GM21529 (cell line): Measurements from ENCODE around the gene ZKSCAN5.
A peak's percentile ranks its signal among the peaks of the same experiment; 100 is the strongest.
"Not testable (repeated sequence)": the region's sequence is repeated elsewhere in the genome, so short reads cannot be mapped to it uniquely, and the experiment has no call there.

ENCODE experiments used
- ATAC-seq: cut with Tn5 transposase; IDR thresholded peaks from one replicate; pipeline ENCODE4 v1.9.1; 2021; ENCODE audit not compliant: unreplicated experiment

The ZKSCAN5 gene

DNA sequence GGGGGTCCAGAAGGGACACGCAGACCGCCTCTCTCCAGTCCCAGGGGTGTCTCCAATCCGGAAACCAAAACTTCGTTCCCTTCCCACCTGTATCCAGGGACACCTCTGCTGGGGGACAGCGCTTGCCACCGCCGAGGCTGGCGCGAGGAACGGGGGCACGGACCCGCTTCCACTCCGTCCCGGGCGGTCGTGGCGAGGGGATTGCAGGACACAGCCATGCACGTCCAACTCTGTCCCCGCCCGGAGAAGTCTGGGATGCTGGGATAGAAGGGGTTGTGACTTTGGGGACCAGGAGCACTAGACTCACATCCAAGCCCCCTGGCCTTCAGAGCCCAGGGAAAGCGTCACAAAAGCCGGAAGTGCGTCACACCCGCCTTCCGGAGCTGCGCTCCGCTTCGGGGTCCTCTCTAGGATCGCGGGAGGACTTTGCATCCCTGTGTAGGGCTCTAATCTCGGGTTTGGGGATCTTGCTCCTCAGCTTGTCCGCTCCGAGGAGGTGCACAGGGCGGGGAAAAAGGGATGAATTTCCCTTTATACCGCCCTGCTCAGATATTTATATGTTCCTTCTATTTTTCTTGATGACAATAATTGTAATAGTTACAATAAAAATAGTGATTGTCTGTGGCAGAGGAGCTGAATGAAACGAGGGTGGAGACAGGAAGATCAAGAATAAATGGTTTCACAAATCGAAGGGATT is 47.5 kb downstream of the ZKSCAN5 start, which contains the start of gene FAM200A:
TSS of gene FAM200A (minus strand) at position 348 of the 697 bp plus-strand sequence. CDS start 3,707 bp downstream, outside the sequence.
- peak; percentile 95 for ATAC-seq

DNA sequence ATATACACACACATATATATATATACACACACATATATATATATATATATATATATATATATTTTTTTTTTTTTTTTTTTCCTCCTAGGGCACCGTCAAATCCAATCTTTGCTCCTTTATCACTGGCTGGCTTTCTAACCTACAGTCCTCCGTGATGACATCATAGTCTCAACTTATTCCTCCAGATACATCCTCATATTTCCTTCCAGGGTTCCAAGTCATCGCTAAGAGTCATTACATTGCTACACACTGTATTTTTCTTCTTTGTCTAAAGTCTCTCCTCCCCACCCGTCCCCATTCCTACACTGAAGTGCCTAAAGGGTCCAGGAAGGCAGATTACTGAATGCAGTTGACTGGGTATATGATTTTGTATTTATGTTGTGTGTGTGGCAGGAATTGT is 48.6 kb downstream of the ZKSCAN5 start:
- ATAC-seq, result no peak

DNA sequence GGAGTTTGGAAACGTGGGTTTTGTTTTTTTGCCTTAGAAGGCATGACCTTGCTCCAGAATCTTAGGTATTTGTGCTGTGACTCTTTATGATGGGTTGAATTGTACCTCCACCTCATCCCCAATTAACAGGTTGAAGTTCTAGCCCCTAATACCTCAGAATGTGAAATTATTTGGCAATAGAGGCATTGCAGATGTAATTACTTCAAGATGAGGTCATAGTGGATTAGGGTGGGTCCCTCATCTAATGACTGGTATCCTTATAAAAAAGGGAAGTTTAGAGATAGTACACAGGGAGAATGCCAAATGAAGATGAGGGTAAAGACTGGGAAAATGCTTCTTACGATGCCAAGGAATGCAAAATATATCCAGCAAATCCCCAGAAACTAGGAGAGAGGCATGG is 50.5 kb downstream of the ZKSCAN5 start:
- no peak for ATAC-seq

DNA sequence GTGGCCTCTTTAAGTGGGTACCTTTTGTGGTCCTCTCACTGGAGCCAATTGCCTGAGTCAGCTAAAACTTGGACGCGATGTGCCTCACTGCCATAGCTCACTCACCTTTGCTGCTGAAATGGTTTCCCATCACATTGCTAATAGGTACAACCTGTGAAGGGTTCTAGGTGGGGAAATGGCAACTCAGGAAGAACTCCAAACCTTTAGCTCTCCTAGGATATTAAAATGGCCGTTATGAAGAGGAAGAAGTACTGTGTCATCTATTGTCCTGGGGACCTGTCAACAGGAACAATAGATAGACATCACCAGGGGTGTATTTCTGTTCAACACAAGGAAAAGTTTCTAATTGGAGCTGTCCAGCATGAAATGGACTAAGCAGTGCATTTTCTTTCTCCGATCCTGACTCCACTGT is 52.7 kb downstream of the ZKSCAN5 start:
- ATAC-seq, result no peak

DNA sequence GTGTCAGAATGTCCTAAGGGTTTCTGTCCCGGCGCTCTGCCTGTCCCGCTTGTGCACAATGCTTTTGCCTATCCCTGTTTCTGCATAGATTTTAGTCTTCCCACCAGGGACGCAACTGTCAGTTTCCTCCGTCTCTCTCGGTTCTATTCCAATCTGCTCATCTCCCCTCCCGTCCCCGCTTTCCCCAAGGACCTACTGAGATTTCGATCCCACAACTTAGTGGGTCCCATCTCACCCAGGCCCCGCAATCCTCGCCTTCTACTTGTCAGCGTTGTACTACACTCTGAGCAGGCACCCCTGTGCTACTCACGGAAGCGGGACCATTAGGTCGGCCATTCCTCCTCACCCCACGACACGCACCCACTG is 53.5 kb downstream of the ZKSCAN5 start:
- ATAC-seq, result peak; percentile 50

- ATAC-seq, result peak; percentile 78
Observed at GRCh38 chr7:99558306-99559174, 54.1 kb downstream of the ZKSCAN5 start, which contains the start of gene ZNF655. Gene ZNF655 (plus strand): TSS chr7:99558642. CDS start chr7:99560560, 1,918 bp downstream.

DNA sequence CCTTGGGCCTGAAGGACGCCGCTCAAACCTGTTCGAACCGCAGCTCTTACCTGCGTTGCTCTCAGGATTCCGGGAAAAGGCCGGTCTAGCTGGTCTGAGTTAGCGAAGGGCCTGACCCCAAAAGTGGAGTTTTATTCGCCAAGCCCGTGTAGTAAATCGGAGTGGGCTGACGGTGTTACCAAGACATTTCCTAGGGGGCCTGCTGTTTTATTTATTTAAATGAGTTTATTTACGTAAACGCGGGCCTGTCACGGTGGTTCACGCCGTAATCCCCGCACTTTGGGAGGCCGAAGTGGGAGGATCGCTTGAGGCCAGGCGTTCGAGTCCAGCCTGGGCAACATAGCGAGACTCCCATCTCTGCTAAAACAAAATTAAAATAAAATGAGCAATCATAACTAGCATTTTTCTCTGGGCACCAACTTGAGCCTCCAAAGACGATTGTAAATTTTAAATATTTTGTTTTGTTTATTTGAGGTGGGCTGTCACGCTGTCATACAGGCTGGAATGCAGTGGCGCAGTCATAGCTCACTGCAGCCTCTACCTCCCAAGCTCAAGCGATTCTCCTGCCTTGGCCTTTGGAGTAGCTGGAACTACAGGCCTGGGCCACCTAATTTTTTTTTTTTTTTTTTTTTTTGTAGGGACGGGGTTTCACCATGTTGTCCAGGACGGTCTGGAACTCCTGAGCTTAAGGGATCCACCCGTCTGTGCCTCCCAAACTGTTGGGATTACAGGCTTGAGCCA is 54.9 kb downstream of the ZKSCAN5 start:
- ATAC-seq, result no peak

DNA sequence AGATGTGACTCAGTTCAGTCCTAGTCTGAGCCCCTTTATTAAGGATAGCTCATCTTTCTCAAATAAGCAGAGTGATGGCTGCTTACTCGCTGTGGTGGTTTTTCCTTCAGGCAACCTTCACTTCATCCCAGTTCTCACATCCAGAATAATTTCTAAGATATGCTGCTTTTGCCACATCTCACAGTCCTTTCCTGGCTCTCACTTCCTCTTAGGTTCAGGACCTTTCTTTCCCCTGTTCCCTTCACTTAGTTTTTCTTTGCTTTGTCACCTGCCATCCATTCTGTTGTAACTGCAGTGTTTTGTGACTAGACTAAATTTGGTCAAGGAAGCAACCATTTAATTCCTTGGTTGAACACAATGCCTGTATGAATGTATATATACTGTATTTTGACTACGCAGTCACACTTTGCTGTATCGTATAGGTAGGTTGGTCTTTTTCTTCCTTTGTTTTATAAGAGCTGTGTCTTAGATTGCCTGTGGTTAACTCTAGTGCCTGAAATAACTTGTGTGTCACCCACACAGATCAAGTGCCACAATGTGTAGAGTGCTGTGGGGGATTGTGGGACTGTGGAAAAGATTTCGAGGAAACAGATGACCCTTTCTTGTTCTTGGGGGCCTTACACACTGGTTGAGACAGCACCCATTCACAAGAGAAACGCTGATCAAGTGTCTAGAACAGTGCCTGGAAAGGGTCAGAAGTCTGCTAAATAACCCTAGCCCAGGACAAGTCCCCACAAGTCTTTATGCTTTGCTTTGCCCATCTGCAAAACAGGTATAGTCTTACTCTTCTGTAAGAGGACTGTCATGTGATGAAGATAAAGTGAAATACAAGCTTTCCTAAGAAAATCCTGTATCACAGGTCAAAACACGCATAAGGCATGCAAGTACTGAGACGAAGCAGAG is 56.6 kb downstream of the ZKSCAN5 start:
- no peak for ATAC-seq

DNA sequence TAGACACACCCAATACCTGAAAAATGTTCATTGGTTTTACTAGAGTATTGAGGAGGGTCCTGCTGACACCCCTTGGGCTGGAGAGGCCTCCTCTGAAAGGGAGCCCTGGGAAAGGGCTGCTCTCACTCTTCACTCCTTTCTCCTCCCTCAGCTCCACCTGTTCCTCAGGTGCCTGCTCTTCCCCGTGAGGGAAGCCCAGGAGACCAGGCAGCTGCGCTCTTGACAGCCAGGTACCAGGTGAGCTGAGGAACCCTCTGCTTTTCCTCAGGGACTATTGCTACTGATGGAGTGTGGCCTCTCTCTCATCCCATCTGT is 57.2 kb downstream of the ZKSCAN5 start:
- no peak for ATAC-seq

- no peak for ATAC-seq
Observed at GRCh38 chr7:99562114-99562784, 57.8 kb downstream of the ZKSCAN5 start.

DNA sequence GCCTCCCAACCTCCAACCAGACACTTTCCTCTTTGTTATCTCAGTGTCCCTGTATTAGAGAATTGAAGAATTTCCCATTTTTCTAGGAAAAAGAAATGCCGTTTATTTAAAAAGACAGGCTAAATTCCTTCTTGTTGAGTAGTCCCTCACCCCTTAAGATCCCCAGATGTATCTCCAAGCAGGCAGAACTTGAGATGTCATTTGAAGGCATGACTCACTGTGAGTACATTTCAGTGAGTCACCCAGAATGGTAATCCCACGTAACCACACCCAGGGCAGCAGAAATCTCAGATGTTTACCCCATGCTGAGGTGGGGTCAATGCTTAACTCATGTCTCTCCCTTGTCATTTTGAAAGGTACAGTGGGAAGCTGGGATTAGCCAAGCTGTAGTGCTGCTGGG is 58.4 kb downstream of the ZKSCAN5 start:
- ATAC-seq, result no peak

- no peak for ATAC-seq
Observed at GRCh38 chr7:99563650-99564049, 59.2 kb downstream of the ZKSCAN5 start.

GRCh38 chr7:99568770-99569169 is 64.3 kb downstream of the ZKSCAN5 start:
- not testable (repeated sequence) for ATAC-seq

DNA sequence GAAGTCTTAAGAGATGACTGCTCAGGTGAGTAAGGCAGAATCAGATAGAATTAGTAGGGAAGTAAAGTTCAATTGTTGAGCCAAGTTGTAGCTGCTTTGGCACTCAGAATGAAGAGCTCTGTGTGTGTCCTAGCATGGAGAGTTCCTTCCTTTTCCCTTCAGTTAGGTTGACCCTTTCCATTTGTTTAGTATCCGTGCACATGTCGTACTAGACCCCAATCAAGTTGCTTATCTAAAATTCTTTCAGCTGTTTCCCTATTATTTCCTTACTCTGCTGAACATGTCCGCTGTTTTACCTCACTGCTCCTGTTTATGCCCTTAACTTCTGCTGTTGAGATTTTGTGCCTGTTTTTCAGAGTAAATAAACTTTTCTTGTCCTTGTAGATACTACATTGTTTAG is 67.3 kb downstream of the ZKSCAN5 start:
- no peak for ATAC-seq

- no peak for ATAC-seq
Observed at GRCh38 chr7:99573257-99573656, 68.8 kb downstream of the ZKSCAN5 start.

DNA sequence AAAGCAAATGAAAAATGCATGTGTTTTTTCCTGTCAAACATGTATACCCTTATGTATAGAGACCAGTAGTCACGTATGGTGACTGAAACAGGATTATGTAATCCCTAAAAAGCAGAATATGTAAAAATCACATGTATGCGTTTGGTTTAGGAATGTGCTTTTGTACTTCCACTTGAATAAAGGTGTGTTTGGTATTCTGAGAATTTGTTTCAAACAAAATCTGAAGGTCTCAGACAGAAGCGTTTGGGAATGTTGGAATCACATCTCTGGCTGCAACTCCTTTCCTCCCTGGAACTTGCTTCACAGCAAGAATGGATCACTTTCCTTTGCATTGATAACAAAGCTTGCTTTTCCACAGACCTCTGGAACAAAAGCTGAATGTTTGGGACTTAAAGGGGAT is 71.8 kb downstream of the ZKSCAN5 start:
- ATAC-seq, result no peak

GRCh38 chr7:99579281-99579955 is 75.0 kb downstream of the ZKSCAN5 start:
- no peak for ATAC-seq

DNA sequence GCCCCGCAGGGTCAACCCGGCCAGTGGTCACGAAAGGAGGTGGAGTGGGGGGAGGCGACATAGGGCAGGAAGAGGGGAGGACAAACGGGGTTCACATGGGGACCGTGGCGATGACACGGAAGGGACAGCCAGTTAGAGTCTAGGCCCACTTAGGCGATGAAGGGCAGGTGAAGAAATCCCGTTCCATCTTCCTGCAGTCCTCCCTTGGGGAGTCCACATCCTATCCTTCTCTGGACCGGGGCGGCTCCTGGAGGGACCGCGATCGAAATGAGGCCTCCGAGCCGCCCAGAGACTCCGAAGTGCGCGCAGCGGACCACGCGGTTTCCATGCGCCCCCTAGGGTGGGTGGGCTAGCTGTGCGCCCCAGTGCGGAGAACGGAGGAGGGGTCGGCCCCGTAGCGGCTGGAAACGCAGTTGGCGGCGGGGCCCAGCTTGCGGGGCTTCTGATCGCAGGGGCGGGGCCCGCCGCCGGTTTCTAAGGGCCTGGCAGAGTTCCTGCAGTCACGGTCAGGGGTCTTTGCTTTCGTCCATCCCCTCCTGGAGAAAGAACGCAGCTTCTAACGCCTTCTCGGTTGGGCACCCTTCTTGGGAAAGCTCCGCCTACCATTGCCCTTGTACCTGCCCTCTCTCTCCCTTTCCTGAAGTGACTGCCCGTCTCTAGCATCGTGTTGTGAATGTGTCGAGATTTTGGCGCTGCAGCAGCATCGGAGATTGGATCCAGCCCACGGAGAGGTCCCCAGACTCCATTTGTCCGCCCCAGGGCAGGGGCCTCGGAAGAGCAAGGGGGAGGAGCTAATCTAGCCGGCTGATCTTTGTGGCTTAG is 75.7 kb downstream of the ZKSCAN5 start:
- ATAC-seq, result no peak
